Left ventricle myocardium inferior (tissue), 1 donor: ENCODE data around the gene PKD2. TPM values are rescaled to one million over a fixed set of nuclear protein-coding genes. Genes with fewer than 3 reads are reported as not detected.

ENCODE experiments used
- DNase-seq: peaks from one replicate; pipeline ENCODE4 v3.0.0-alpha.2; 2020
- H3K27ac ChIP-seq: fragments of 200-600 bp; replicated peaks from 2 replicates; pipeline ENCODE4 v1.8.0; 2021
- H3K27me3 ChIP-seq: fragments of 200-600 bp; 2 replicates; pipeline ENCODE4 v1.8.0; 2021; ENCODE audit warnings: low read depth
- H3K36me3 ChIP-seq: fragments of 200-600 bp; 2 replicates; pipeline ENCODE4 v1.8.0; 2021
- H3K4me1 ChIP-seq: fragments of 200-600 bp; 2 replicates; pipeline ENCODE4 v1.8.0; 2021
- H3K4me3 ChIP-seq: fragments of 200-600 bp; 2 replicates; pipeline ENCODE4 v1.8.0; 2021; ENCODE audit warnings: mild to moderate bottlenecking, moderate library complexity
- H3K9me3 ChIP-seq: fragments of 200-600 bp; replicated peaks from 2 replicates; pipeline ENCODE4 v1.8.0; 2021
- intact Hi-C: fragments of 100-400 bp; cut with micrococcal nuclease; formaldehyde crosslinking; loops from one replicate; pipeline ENCODE4 v1.11.0; 2022
- total RNA-seq: library from RNA; stranded (reverse); fragmentation: NEBNext Ultra II Directional; extraction: Animal tissue kit (Norgen Biotek cat#: 25700); gene quantifications from one replicate; pipeline ENCODE4 v1.2.1, GENCODE V29; 2021
- TF ChIP-seq, protein P1 (sequence below): fragments of 200-600 bp; IDR thresholded peaks from 2 replicates; pipeline ENCODE4 v1.8.0; 2021; ENCODE audit warnings: antibody characterized with exemption, mild to moderate bottlenecking, borderline replicate concordance
- donor health status: DM: no; HTN: yes; CAD: no; lungs with severe emphysema.

PKD2 gene
- total RNA-seq, 1 donor from 2014 or later, result 11.7 TPM

DNA sequence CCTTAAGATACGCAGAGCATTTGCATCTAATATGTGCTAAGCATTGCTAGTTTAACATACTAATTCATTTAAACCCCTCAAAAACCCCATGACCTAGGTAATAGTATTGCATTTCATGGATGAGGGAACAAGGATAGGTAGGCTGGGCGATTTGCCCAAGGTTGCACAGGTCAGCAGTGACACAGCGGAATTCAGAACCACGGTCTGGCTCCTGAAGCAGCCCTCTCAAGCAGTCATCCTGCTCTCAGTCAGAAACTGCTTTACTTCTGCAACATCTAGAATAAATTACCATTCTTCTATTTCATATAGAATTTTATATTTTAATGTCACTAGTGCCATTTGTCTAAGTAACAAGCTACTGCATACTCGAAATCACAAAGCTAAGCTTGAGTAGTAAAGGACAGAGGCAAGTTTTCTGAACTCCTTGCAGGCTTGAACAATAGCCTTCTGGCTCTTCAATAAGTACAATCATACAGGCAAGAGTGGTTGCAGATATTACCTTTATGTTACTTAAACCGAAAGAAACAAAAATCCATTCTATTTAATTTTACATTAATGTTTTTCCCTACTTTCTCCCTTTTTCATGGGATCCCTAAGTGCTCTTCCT, 32.5 kb upstream of the PKD2 start:
- no peak for DNase-seq
- Histone ChIP-seq H3K36me3 (no peaks in the 10 kb centered on the region), H3K4me3 (no peak overlapping the region), H3K4me1 (no peaks in the 10 kb centered on the region), H3K27ac (no peak overlapping the region), H3K27me3 (peaks cover 31% of the 10 kb centered on the region), H3K9me3 (no peaks in the 10 kb centered on the region)
- intact Hi-C loops, result loop anchor here (5.0 kb wide), 1 partner anchor 123 kb away; no protein-coding TSS in a partner anchor
- TF ChIP-seq, protein P1, sequence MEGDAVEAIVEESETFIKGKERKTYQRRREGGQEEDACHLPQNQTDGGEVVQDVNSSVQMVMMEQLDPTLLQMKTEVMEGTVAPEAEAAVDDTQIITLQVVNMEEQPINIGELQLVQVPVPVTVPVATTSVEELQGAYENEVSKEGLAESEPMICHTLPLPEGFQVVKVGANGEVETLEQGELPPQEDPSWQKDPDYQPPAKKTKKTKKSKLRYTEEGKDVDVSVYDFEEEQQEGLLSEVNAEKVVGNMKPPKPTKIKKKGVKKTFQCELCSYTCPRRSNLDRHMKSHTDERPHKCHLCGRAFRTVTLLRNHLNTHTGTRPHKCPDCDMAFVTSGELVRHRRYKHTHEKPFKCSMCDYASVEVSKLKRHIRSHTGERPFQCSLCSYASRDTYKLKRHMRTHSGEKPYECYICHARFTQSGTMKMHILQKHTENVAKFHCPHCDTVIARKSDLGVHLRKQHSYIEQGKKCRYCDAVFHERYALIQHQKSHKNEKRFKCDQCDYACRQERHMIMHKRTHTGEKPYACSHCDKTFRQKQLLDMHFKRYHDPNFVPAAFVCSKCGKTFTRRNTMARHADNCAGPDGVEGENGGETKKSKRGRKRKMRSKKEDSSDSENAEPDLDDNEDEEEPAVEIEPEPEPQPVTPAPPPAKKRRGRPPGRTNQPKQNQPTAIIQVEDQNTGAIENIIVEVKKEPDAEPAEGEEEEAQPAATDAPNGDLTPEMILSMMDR, result no peak

DNA sequence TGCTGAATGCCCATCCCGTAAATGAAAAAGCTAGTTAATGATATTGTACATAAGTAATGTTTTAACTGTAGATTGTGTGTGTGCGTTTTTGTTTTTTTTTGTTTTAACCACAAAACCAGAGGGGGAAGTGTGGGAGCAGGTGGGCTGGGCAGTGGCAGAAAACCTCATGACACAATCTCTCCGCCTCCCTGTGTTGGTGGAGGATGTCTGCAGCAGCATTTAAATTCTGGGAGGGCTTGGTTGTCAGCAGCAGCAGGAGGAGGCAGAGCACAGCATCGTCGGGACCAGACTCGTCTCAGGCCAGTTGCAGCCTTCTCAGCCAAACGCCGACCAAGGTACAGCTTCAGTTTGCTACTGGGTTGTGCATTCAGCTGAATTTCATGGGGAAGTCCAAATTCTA, 32.0 kb upstream of the PKD2 start, which contains the start of gene SPP1:
SPP1 (plus strand) TSS at position 249 of the 400 bp plus-strand sequence. CDS start 1,182 bp downstream, outside the sequence.
- Histone ChIP-seq H3K4me3 (no peak within 1 kb of the TSS), H3K27ac (no peak within 1 kb of the TSS), H3K4me1 (no peaks in the 10 kb centered on the region), H3K36me3 (no peaks in the 10 kb centered on the region), H3K9me3 (no peaks in the 10 kb centered on the region), H3K27me3 (peaks cover 33% of the 10 kb centered on the region)
- TF ChIP-seq, protein P1, result no peak
- intact Hi-C loops, result no loop called here
- no peak for DNase-seq

DNA sequence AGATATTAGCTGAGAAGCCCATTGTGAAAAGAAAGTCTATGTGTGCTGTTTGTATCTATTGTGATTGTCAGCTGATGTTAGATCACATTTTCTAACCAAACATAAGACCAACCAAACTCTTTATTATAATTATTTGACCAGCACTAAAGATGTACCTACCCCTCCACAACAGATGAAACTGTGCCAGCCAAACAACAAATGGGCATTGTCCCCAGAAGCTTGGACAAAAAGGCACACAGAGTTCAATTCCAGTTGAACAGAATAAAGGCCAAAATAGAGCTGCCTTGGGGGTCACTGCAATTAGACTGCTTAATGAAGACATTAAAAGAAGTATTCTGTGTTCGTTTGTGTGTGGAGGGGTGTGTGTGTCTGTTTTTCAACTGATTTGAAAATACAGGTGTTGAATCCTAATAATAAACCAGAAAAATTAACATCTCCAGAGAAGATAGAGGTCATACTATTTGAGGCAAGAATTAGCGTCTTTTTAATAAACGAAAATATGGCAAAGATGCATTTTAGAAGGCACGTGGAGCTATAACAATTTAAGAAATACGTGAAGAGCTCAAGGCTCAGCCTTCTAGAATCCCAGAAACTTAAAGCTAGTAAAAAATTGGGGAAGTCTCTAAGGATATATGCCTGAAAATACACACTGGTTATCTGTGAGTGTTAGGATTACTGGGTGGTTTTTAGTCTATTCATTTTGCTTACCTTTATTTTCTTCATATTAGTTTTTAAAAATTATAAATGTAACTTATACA, 29.7 kb upstream of the PKD2 start:
- H3K27ac ChIP-seq, result no peak overlapping the region
- no peaks in the 10 kb centered on the region for H3K4me1 ChIP-seq
- intact Hi-C loops, result no loop called here
- TF ChIP-seq, protein P1, result no peak
- H3K36me3 ChIP-seq, result no peaks in the 10 kb centered on the region
- H3K27me3 ChIP-seq, result peaks cover 27% of the 10 kb centered on the region
- no peaks in the 10 kb centered on the region for H3K9me3 ChIP-seq
- no peak for DNase-seq
- no peak overlapping the region for H3K4me3 ChIP-seq

DNA sequence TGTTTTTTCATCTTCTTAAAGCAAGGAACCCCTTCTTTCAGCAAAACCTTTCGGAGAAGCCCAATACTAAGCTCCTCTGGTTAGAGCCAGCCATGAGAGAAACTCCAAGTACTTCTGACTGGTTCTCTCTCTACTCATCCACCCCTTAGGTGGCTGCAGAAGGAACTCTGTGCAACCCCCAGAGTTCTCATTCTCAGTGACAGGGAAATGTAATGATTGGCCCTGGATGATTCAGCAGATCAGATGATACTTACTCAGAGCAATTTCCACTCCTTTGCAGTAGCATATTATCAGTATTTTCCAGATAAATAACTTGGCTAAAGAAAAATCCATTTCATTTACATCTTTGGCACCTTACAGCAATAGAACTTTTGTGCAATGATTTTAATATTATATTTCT, 28.8 kb upstream of the PKD2 start:
- Histone ChIP-seq H3K4me3 (no peak overlapping the region), H3K36me3 (no peaks in the 10 kb centered on the region), H3K27me3 (peaks cover 20% of the 10 kb centered on the region), H3K27ac (no peak overlapping the region), H3K4me1 (no peaks in the 10 kb centered on the region), H3K9me3 (no peaks in the 10 kb centered on the region)
- intact Hi-C loops, result no loop called here
- DNase-seq, result no peak
- TF ChIP-seq, protein P1, result no peak

DNA sequence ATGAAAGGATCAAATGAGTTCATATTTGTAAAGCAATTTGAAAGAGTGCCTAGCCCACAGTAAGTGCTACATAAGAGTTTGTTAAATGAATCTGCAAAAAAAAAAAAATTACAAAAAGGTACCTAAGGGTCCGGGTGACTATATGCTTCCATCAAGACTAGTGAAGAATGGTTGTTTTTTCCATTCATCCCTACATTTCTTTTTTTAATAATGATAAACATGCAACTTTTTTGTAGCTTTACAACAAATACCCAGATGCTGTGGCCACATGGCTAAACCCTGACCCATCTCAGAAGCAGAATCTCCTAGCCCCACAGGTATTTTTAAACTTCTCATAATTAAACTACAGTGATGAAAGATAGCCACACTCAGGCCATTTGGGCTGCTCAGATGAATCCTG, 27.6 kb upstream of the PKD2 start:
- Histone ChIP-seq H3K27ac (no peak overlapping the region), H3K4me3 (no peak overlapping the region), H3K27me3 (peaks cover 20% of the 10 kb centered on the region), H3K9me3 (no peaks in the 10 kb centered on the region), H3K36me3 (no peaks in the 10 kb centered on the region), H3K4me1 (no peaks in the 10 kb centered on the region)
- TF ChIP-seq, protein P1, result no peak
- intact Hi-C loops, result no loop called here
- no peak for DNase-seq
